Central memory CD4-positive, alpha-beta T cell (primary cell): ENCODE measurements around the gene KCTD10.

Experiments used
- DNase-seq: peaks from one replicate; pipeline ENCODE4 v3.0.0; 2022

The KCTD10 gene

GRCh38 chr12:109467978-109468676, 9.0 kb downstream of the KCTD10 start:
- no peak for DNase-seq

- DNase-seq: no peak
Measured at GRCh38 chr12:109466821-109467220, 10.3 kb downstream of the KCTD10 start.

DNA sequence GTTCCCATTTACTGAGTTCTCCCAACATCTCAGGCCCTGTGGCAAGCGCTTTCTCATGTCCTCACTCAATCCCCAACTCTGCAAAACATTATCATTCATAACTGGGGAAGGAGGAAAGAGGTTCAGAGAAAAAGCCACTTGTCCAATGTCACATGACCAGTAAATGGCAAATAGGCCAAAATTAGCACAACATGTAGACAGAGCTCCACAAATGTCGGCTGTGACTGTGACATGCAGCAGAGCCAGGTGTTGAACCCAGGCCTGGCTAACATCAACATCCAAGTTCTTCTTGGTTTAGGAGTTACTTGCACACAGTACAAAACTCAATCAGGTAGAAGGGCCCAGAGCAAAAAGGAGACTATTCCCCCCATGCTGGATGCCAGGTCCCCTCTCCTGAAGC, 10.8 kb downstream of the KCTD10 start:
- DNase-seq: no peak

DNA sequence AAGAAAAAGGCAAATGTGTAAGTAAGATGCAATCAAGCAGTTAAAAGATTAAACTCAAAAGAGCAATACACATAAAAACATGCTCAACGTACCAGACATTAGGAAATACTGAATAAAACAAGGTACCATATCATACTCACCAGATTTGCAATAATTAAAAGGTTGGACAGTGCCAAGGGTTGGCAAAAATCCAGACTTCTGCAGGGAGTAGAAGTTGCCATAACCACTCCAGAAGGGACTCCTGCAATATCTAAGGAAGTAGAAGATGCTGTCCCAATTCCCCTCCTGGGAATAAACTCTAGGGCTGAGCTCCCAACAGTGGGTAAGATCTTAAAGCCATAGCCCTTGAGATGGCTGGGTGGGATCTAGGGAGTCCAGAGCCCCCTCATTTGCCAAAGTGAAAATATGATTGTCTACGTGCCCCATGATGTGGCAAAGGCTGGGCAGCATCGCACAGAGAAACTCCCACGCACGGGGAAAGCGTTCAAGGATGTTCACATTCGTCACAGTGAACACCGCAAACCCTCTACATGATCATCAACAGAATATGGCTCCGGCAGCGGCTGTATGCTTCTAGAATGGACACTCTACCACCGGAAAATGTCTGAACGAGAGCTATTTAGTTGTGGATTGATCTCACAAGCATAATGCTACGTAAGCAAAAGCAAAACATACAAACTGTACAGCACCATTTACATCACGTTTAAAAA, 12.3 kb downstream of the KCTD10 start:
- no peak for DNase-seq

- no peak for DNase-seq
Measured at GRCh38 chr12:109463756-109464155, 13.3 kb downstream of the KCTD10 start.

DNA sequence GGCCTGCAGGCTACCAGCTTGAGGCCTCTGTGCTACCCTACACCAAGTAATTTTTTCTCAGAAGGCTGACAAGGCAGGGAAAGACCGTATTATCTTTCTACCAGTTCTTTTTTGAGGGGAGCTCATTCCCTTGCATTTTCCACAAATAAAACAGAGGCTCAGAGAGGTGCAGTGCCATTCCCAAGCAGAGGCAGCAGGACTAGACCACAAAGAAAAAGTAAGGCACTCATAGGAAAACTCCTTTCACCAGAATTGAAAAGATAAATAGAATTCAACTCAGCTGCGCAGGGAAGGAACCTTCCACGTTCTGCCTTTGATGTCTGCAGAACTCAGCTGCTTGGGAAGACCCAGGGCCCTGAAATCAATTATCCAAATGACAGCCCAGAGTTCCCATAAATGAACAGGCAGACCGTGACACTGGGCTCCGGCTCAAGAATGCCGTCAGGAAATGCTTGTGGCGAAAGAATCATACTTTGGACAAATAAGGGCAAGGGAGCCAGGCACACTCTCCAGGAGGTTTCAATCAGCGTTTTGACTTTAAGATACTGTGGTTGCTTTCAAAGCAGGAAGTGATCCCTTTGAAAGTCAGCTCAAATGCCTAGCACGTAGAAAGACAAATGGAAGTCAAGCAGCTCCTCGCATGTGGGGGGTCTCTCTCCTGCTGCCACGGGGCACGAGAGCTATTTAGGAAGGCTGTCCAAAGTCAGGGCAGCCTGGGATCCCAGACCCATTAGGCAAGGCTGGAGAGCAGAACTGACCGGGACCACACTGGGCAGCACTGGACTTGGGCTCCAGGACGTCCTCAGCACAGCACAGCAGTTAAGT, 14.0 kb downstream of the KCTD10 start:
- DNase-seq: no peak

DNA sequence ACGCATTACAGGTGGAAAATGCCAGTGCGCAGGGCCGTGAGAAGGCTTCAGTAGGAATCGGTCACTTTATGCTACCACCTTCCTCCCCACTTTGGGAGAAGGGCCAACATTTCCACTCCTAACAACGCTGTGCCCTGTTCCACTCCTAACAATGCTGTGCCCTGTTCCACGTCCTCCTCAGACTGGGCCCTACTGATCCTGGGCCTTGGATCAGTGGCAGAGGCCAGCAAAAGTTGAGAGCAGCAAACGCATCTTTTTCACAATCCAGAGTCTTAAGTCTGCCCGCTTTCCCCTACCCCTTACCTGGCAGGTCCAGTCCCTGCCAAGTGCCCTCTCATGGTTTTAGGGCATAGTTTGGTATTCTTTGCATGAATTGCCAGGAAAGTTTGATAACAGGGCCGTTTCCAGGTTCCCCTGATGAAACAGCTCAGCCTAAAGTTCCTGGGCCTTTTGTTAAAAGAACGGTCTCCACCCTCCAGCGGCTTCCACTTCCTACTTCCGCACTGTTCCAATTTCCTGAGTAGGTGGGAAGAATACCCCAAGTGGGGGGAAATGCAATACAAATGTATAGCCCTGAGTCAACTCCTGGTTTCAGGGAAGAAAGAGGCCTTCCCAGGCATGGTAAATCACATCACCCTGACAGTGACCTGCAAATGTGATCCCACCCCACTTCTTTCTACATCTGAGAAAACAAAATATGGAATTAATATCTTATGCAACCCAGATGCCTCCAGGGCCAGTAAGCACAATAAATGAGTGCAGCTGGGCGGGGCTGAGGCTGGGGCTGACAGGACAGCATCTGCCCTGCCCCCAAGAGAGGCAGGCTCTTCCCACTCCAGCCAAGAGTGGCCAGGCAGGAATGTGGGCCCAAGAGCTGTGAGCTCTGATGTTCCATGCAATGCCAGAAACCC, 15.0 kb downstream of the KCTD10 start:
- no peak for DNase-seq

DNA sequence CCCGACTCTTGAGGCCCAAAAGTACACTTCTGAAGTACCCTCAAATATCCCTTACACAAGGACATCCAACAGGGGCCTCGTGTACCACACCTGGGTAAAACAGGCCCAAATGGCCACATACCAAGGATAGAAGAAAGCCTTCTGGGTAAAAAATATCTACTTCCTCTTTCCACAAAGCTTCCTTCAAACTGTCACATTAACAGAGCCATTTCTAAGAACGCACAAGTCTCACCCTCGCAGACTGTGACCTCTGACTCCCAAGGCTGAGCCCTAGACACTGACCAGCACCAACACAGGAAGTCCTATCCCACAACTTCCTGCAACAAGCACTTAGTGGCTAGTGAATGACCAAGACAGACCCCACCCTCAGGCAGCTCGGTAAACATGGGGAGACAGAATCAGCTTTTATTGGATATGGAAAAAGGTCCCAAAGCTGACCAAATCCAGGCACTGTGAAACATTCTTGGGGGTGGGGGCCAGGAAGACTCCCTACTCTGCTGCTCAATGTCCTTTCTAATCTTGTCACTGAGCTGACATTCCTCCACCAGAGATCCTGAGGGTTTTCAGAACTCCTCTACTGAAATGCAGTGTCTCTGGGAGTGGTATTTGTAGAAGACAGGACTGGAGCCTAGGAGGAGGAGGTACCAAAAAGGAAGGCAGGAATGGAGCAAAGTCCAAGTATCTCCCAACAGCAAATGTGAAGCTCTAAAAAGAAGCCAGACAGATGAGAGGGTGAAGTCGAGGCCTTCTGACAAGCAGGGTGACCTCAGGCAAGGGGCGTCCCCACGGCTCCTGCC, 15.9 kb downstream of the KCTD10 start:
- no peak for DNase-seq

- no peak for DNase-seq
Measured at GRCh38 chr12:109460538-109460937, 16.6 kb downstream of the KCTD10 start.

DNA sequence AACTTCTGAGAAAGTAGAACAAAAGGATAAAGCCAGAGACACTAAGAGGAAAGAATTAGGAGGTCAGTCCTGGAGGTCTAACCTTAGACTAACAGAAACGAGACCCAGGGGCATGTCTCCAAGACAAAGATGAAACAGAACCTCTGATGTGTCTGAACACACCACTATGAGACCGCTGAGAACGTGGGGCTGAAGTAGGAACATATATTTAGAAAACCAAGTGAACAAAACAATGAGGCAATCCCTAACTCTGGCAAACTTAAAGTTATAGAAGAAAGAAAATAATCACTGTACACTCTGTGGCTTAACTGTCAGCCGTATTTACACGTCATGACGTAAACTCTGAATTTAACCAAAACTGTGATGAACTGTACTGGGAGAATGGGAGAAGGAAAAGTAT, 17.9 kb downstream of the KCTD10 start:
- DNase-seq: no peak

- no peak for DNase-seq
Measured at GRCh38 chr12:109458771-109459208, 18.3 kb downstream of the KCTD10 start.

GRCh38 chr12:109458086-109458485, 19.0 kb downstream of the KCTD10 start:
- no peak for DNase-seq

DNA sequence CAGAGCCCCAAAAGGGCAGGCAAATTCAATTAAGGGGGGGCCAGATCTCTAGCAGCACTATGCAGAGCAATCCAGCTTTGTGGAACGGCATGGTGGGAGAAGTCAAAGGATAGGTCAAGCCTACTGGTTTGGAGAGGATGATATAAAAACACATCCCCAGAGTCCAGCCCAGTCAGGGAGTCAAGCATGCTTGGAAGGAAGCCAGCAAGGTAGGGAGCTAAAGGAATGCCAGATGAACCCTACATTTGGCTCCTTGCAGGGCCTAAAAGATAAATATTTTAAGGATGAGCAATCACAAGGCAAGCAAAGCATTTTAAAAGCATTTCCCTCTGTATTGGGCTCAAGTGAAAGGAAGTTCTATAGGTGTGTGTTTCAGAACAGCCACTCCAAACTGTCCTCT, 21.4 kb downstream of the KCTD10 start:
- no peak for DNase-seq

DNA sequence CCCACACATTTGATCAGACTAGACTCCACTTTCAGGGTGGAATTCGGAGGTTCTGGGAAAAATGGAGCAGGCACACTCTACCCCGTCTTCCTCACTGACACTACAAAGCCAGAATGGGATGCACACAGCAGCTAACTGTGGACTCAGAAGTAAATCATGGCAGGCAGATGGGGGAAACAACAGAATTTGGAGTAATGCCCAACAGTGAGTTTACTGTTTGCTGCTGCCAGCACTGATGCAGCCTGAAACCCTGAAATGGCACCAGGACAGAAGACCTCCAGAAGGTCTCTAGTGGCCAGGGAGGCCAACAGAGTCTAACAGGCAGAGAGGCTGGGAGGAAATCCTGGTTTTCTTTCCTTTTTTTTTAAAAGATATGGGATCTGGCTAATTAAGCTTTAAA, 24.6 kb downstream of the KCTD10 start:
- DNase-seq: no peak

DNA sequence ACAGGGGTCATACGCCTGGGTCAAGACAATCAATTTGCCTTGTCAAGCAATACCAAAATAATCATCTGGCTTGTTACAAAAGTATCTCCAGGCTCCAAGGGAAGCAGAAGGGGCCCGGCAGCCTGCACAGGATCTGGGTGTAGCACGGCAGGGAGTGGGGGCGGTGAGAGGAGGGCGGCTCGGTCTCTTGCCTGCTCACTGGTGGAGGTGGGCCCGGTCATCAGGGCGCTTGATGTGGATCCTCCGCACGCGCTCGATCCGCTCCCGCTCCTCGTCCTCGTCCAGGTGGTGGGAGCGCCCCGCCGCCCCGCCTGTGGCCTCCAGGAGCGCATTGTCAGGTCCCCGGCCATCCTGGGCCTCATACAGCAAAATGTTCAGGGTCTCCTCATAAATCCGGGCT, 25.7 kb downstream of the KCTD10 start:
- no peak for DNase-seq

DNA sequence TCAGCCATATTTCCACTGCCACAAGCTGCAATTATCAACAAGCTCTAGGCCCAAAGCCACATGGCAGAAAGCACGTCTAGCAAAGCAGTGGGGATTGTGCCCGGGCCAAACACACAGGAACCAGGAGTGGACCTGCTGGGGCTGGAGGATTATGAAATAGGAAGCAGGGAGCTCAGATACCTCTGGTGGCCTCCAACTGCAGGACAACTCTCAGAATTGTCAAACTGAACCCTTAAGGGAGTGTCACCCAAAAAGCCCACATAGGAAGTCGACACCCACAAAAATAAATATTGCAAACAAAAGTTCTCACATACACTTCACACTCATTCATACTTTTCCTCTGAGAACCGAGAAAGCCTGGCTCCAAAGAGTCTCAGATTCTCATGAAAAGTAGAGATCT, 26.1 kb downstream of the KCTD10 start:
- DNase-seq: no peak

- no peak for DNase-seq
Measured at GRCh38 chr12:109449845-109450532, 27.1 kb downstream of the KCTD10 start.

- DNase-seq: no peak
Measured at GRCh38 chr12:109448707-109449390, 28.3 kb downstream of the KCTD10 start.

DNA sequence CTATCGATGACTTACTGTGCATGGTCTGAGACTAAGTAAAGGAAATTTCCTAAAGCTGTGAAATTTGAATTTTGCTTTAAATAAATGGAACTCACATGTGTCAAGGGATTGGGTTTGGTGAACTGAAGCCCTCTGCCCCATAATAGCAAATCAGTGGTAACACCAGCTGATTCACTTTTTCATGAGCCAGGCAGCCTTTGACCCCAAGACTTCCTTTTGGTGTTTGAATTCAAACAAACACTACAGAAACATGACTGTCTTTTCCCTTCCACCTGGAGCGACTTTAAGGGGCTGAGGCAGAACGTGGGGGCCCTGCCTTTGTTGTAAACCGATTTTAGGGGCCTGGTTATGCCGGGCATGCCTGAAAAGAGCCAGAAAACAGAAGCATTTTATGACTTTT, 28.8 kb downstream of the KCTD10 start:
- no peak for DNase-seq

DNA sequence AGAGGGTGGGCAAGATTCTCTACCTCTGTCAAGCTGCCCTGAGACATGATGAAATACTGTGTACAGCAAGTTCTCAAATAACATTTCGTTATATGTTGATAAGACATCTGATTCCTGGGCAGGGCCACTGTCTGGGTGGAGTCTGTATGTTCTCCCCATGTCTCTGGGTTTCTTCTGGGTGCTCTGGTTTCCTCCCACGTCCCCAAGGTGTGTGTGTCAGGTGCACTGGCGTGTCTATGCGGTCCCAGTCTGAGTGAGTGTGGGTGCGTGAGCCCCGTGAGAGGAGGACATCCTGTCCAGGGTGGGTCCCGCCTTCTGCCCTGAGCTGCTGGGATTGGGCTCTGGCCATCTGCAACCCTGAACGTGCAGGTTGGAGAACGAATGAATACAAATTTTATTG, 29.6 kb downstream of the KCTD10 start:
- no peak for DNase-seq

DNA sequence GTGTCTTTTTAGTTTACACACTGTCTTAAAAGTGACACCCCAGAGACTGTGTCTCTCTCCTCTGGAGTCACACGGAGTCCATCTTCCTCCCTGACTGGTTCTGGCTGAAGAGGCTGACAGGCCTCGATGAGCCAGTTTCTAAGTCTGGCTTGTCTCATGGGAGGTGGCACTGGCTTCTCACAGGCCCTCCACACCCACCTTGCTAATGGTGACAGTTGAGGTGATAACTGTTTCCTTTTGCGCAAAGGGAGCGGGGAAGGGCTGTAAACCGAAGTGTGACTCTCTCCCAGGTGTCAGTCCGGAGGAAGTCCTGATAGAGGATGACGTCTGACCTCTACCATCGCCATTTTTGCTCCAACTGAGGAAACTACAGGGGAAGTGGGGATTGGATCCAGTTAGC, 30.2 kb downstream of the KCTD10 start:
- DNase-seq: no peak
